Non-pigmented ciliary epithelial cell (primary cell): ENCODE results near the gene ACP7.
"Not testable (repeated sequence)": the region's sequence is repeated elsewhere in the genome, so short reads cannot be mapped to it uniquely, and the experiment has no call there.

Source experiments
- DNase-seq: peaks from one replicate; pipeline ENCODE4 v3.0.0-alpha.2; 2010; ENCODE audit warnings: low read depth

Gene ACP7

GRCh38 chr19:39109641-39110040 lies 25.5 kb downstream of the ACP7 start:
- no peak for DNase-seq

DNA sequence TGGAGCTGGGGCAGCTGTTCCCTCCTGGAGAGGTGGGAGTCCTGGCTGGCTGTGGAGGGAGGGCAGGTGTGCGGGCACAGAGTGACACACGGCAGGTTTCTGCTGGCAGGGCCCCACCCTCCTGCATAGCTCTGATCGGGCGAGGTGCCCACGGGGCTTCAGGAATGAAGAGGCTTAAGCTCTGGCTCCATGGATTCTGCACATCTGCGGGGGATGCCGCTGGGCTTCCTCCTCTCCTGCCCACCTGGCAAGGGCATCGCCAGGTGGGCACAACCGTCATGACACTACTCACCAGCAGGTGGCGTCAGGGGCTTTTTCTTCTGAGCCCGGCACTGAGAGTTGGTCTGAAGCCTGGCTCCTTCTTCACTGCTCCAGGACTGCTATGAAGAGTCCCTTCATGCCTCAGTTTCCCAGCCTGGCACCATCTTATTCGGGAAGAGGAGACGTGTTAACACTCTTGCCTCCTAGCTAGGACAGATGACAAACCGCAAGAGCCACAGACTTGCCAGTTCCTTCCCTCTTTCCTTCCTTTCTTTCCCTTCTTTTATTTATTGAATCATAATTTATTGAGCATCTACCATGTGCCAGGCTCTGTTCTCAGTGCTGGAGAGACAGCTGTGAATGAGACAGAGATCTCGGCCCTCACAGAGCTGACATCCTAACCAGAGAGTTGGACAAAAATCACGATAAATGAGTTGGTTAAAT lies 26.2 kb downstream of the ACP7 start:
- no peak for DNase-seq

GRCh38 chr19:39111593-39112199 lies 27.5 kb downstream of the ACP7 start:
- no peak for DNase-seq

GRCh38 chr19:39112338-39112890 lies 28.2 kb downstream of the ACP7 start:
- no peak for DNase-seq

DNA sequence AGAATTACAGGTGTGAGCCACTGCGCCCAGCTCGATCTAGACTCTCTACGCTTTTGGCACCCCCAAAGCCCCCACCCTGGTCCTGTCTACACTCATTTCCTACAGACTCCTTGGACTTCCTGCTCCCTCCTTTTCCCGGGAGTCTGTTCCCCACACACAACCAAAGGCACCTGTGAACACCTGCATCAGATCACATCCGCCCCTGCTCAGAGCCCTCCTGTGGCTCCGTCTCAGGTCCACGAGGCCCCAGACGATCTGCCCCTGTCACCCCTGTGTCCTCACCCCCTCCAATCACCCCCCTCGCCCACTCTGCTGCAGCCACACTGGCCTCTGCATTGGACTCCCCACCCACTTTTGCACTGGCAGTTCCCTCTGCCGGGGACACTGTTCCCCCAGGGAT lies 29.0 kb downstream of the ACP7 start:
- no peak for DNase-seq

DNA sequence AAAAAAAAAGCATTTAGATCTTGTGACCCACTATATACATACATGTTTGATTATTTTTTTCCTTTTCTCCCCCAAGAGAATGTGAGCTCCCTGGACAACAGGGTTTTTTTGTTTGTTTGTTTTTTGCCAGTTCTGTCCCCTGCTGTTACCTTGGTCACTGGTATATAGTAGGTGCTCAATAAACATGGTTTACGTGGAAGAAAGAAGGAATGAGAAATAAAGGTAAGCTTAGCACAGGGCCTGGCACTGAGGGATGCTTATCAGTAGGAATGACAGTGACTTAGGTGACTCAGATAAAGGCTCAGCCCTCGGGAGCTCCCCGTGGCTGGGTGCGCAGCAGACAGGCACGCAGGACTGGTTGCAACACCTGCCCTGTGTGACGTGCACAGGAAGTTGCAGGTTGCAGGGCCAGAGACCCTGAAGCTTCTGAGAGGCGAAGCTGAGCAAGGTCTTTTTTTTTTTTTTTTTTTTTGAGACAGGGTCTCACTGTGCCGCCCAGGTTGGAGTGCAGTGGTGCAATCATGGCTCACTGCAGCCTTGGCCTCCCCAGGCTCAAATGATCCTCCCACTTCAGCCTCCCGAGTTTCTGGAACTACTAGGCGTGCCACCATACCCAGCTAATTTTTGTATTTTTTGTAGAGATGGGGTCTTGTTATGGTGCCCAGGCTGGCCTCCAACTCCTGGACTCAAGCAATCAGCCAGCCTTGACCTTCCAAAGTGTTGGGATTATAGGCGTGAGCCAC lies 31.1 kb downstream of the ACP7 start:
- DNase-seq = no peak

DNA sequence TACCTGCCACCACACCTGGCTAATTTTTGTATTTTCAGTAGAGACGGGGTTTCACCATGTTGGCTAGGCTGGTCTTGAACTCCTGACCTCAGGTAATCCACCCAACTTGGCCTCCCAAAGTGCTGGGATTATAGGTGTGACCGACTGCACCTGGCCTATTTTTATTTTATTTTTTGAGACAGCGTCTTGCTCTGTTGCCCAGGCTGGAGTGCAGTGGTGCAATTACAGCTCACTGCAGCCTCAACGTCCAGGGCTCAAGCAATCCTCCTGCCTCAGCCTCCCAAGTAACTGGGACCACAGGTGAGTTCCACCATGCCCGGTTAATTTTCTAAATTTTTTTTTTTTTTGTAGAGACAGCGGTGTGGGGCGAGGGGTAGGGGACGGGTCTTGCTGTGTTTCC lies 32.9 kb downstream of the ACP7 start:
- not testable (repeated sequence) for DNase-seq

DNA sequence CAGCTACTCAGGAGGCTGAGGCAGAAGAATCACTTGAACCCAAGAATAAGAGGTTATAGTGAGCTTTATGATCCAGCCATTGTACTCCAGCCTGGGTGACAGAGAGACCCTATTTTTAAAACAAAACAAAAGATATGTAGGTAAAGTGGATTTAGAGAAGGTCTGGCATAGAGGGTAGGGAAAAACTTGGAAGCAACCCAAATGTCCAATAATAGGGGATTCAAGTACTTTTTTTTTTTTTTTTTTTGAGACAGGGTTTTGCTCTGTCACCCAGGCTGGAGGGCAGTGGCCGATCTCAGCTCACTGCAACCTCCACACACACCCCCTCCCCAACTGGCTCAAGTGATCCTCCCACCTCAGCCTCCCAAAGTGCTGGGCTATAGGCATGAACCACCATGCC lies 35.7 kb downstream of the ACP7 start:
- DNase-seq = no peak

- no peak for DNase-seq
Measured at GRCh38 chr19:39122934-39123731, 39.0 kb downstream of the ACP7 start.

- no peak for DNase-seq
Measured at GRCh38 chr19:39124136-39124764, 40.1 kb downstream of the ACP7 start.

- no peak for DNase-seq
Measured at GRCh38 chr19:39125199-39125553, 41.0 kb downstream of the ACP7 start.

DNA sequence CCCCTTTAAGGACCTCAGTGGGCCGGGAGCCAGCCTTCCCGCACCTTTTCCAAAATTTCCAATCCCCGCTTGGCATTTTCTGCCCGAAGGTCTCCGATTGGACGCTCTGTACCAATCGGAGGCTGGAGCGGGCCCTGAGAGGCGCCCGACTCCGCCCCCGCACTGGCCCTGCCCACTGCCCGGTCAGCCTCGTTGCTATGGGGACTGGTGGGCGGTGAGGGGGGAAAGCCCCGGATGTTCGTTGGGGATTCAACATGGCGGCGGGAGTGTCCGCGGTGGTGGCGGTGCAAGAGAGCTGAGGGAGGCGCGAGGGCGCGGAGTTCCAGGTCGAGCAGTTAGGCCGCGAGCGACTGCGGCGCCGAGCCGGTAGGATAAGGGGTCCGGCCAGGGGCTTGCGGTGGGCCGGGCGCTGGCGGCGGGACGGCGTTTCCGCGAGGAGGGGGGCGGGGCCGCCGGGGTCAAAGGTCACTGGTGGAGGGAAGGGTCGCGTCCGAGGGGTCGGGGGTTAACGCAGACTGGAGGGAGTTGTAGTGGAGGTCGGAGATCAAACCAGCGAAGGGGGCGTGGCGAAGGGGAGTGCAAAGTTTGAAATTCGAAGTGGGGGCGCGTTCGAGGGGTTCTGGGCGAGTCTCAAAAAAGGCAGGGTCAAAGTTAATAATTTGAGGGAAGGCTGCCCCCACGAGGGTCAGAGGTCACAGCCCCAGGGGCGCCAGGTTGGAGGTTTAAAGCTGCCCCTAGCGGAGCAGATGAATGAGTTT lies 41.6 kb downstream of the ACP7 start, which contains the start of gene PAK4:
Gene PAK4 (plus strand): TSS at position 233 of the 758 bp plus-strand sequence. CDS start 43,768 bp downstream, outside the sequence.
- peak; percentile 82 for DNase-seq

DNA sequence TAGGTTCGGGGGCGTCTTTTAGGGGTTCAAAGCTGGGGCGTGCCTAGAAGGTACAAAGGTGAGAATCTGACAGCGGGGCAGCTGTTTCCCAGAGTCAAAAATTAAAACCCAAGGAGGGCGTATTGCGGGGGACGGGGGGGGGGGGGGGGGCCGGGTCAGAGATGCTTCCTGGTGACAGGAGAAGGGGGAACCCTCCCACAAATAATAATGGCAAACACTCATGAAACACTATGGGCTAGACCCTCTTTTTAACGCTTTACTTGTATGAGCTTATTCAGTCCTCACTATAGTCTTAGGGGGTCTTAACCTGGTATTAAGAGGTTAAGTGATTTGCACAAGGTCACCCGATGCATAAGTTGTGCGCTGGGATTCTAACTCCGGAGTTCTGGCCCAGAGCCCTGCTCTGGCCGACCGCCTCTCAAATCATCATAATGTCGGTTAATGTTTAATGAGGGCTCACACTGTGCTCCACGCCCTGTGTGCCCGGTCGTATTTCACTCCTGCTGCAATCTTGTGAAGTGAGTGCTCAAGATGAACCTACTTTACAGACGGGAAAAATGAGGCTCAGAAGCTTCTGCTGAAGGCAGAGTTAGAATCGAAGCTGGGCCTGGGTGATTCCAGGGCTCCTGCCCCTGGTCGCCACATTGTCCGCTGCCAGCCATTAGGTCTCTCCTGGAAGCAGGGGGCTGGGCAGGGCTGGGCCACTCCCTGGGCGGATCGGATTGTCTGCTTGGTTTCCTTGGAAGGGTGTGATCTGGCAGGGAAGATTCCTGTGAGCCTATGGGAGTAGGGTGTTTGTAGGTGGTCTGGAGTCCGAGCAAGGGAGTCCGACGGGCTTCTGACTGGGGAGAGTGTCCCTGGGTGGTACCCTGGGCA lies 42.4 kb downstream of the ACP7 start:
- no peak for DNase-seq

- DNase-seq = no peak
Measured at GRCh38 chr19:39127812-39128515, 43.8 kb downstream of the ACP7 start.

DNA sequence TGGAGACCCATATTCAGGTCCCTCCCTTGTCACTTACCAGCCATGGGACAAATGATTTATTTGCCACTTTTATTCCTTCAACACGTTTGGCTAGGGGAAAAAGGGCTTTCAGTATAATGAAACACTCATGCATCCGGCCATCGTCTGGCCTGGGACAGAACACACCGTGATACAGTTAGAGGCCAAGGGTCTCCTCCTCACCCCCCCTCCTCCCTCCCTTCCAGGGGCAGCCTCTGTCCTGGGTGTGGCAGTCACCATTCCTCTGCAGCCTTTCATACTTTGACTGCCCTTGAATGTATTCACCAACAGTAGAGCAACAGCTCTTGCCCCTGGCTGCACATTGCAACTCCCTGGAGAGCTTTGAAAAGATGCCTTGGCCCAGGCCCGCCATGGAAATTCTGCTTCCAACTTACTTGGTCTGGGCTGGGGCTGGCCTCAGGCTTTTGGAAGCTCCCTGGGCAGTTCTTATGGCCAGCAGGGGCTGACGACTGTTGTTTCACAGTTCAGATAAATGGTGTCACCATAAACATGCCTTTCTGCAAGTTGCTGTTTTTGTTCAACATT lies 44.4 kb downstream of the ACP7 start:
- no peak for DNase-seq

DNA sequence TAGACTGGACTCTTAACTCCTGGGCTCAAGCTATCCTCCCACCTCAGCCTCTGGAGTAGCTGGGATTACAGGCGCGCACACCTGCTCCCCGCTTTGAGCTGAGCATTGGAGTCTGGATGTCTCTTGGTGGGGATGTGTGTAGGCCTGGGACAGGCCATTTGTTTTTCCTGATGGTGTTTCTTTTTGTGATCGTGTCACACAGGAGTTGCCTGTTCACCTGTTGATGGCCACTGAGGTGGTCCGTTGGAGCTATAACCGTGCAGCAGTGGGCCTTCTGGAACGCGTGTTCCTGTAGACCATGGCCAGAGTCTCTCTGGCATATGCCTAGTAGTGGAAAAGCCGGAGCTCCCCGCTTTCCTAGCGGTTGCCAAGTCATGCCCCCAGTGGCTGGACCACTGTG lies 44.9 kb downstream of the ACP7 start:
- DNase-seq = no peak

DNA sequence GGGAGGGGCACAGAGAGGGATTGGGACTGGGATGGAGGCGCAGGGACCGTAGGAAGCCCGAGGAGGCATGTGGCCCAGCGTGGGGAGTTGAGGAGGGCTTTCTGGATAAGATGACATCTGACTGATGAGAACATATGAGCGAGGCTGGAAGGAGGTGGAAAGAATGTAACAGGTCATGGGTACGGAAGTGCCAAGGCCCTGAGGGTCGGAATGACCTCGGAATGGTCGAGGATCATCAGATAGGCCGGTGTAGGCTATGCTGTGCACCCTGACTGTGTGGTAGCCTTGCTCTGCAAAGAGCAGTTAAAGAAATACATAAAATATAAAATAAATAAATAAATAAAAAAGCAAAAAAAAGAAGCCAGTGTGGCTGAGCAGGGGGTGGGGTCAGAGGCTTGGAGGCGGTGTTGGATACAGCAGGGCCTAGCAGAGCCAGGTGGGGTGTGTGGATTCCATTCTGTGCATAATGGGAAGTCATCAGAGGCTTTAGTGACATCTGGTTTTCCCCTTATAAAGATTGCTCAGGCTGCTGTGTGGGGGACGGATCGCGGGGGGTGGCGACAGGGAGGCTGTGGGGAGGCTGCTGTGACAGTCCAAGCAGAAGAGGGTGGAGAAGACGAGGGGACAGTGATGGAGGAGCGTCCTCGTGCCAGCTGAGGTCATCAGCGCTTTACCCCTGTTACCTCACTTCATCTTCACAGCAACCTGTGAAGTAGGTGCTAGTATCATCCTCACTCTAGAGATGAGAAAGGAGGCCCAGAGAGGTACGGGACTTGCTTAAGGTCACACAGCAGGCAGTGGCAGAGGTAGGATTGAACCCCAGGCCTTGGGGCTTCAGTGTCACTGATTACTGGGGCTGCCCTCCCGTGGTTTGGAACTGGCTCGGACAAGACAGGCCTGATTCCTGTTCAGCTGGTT lies 46.4 kb downstream of the ACP7 start:
- DNase-seq = no peak

- no peak for DNase-seq
Measured at GRCh38 chr19:39131255-39131755, 47.1 kb downstream of the ACP7 start.
